Measurements from ENCODE around the gene PRRC2A. TPM values are rescaled to one million over a fixed set of nuclear protein-coding genes. Genes with fewer than 3 reads are reported as not detected.
A peak's percentile ranks its signal among the peaks of the same experiment; 100 is the strongest.

PRRC2A gene
- total RNA-seq, 1 experiment from 2014 or later: 123 TPM

- Histone ChIP-seq H3K4me2 (ENCODE audit: low read length) (peak overlapping the region; percentile 85), H3F3A (ENCODE audit: low read length, unreplicated experiment) (peaks cover 4% of the 10 kb centered on the region), H3K9ac (ENCODE audit: low read length) (peak overlapping the region; percentile 59), H3K27ac (ENCODE audit: low read length) (peak overlapping the region; percentile 10; the same call in 1 of the 2 replicates), H3K36me3 (ENCODE audit: low read depth, low read length) (no peaks in the 10 kb centered on the region), H3K4me3 (ENCODE audit: low read length) (peak overlapping the region; percentile 67), H3K9me2 (replicated peaks; ENCODE audit: low read length) (no peaks in the 10 kb centered on the region), H4K20me1 (ENCODE audit: low read length) (no peaks in the 10 kb centered on the region), H3K9me3 (ENCODE audit: low read length) (no peaks in the 10 kb centered on the region), H3K4me1 (ENCODE audit: insufficient read depth, low read length) (peaks cover 16% of the 10 kb centered on the region), H3K79me2 (ENCODE audit: low read length) (no peaks in the 10 kb centered on the region), H3K27me3 (ENCODE audit: low read length) (no peaks in the 10 kb centered on the region), H2AFZ (ENCODE audit: low read length) (peak overlapping the region; percentile 83)
- ATAC-seq (peak; percentile 54), DNase-seq (peak; percentile 48)
- intact Hi-C loops (cut with micrococcal nuclease): loop anchor here (10.0 kb wide), 2 partner anchors 154 to 184 kb away; partner anchors contain the start of gene NEU1
- ChIA-PET POLR2A (ENCODE audit: unreplicated experiment) (no interaction called here), CTCF (interaction anchor here (0.6 to 1.0 kb wide), 2 partner anchors 51 to 89 kb away, joined by 4 read pairs; no protein-coding TSS in a partner anchor)
- TF ChIP-seq EZH2 (IDR thresholded peaks at IDR 0.05; ENCODE audit: low read length, unreplicated experiment): no peak
- TF ChIP-seq CTCF (conservative IDR thresholded peaks at IDR 0.05; ENCODE audit: low read depth, low read length): no peak
- TF ChIP-seq EZH2phosphoT487 (IDR thresholded peaks at IDR 0.05; ENCODE audit: borderline replicate concordance, low read length): no peak
- BruUV-seq (replicated peaks): TSS peak; percentile 69
Observed at GRCh38 chr6:31681135-31681671, 60.7 kb downstream of the PRRC2A start.

GRCh38 chr6:31683591-31683990 is 63.1 kb downstream of the PRRC2A start:
- BruUV-seq (replicated peaks): no TSS peak

More at GRCh38 chr6:31683591-31683990, 63.1 kb downstream of the PRRC2A start:
- H4K20me1 ChIP-seq (ENCODE audit: low read length): no peaks in the 10 kb centered on the region
- H3K4me3 ChIP-seq (ENCODE audit: low read length): no peak overlapping the region
- H3K4me1 ChIP-seq (ENCODE audit: insufficient read depth, low read length): peaks cover 10% of the 10 kb centered on the region
- H3K9ac ChIP-seq (ENCODE audit: low read length): no peak overlapping the region
- no peaks in the 10 kb centered on the region for H3K9me3 ChIP-seq (ENCODE audit: low read length)
- ATAC-seq (no peak), DNase-seq (no peak)
- H2AFZ ChIP-seq (ENCODE audit: low read length): no peak overlapping the region
- no peaks in the 10 kb centered on the region for H3K9me2 ChIP-seq (replicated peaks; ENCODE audit: low read length)
- ChIA-PET CTCF (no interaction called here), POLR2A (ENCODE audit: unreplicated experiment) (no interaction called here)
- no peak overlapping the region for H3K4me2 ChIP-seq (ENCODE audit: low read length)
- H3K27ac ChIP-seq (ENCODE audit: low read length): no peak overlapping the region
- peaks cover 4% of the 10 kb centered on the region; the same call in 1 of the 2 replicates for H3K36me3 ChIP-seq (ENCODE audit: low read depth, low read length)
- intact Hi-C loops (cut with micrococcal nuclease): loop anchor here (10.0 kb wide), 2 partner anchors 151 to 181 kb away; partner anchors contain the start of gene NEU1
- H3K79me2 ChIP-seq (ENCODE audit: low read length): no peaks in the 10 kb centered on the region
- TF ChIP-seq EZH2phosphoT487 (IDR thresholded peaks at IDR 0.05; ENCODE audit: borderline replicate concordance, low read length) (no peak), EZH2 (IDR thresholded peaks at IDR 0.05; ENCODE audit: low read length, unreplicated experiment) (no peak), CTCF (conservative IDR thresholded peaks at IDR 0.05; ENCODE audit: low read depth, low read length) (no peak)
- no peaks in the 10 kb centered on the region for H3F3A ChIP-seq (ENCODE audit: low read length, unreplicated experiment)
- H3K27me3 ChIP-seq (ENCODE audit: low read length): no peaks in the 10 kb centered on the region

All from PC-3 (cell line).